Kidney (tissue), 14 donors: ENCODE results near the gene KRT77. TPM values are rescaled to one million over a fixed set of nuclear protein-coding genes. Genes with fewer than 3 reads are reported as not detected.

Experiments
- DNase-seq, 5 donors: peaks; one replicate each; pipeline ENCODE4 v3.0.0-alpha.2; 2013 to 2020
- FAIRE-seq: peaks from 2 replicates; lab custom pipeline; 2012; peaks lifted over from hg19 to GRCh38; lab: Jason Lieb, UNC
- H3K27ac ChIP-seq, 2 donors: one replicate each; pipeline ENCODE4 v1.7.0; 2013; ENCODE audit warnings: low read depth in 2 of 2, low read length in 2 of 2, inconsistent platforms in 1 of 2
- H3K27me3 ChIP-seq: one replicate; pipeline ENCODE4 v1.7.1; 2013; ENCODE audit warnings: low read length, inconsistent platforms; ENCODE audit not compliant: control insufficient read depth, insufficient read depth
- H3K36me3 ChIP-seq, 3 donors: one replicate each; pipeline versions ENCODE4 v1.7.0 to v1.7.1; 2013; ENCODE audit warnings: low read length in 3 of 3, control low read depth in 1 of 3, inconsistent platforms in 1 of 3; ENCODE audit not compliant: insufficient read depth in 3 of 3, control insufficient read depth in 2 of 3
- H3K4me1 ChIP-seq, 3 donors: one replicate each; pipeline versions ENCODE4 v1.7.0 to v1.7.1; 2013; ENCODE audit warnings: low read length in 3 of 3, inconsistent platforms in 1 of 3, low read depth in 1 of 3; ENCODE audit not compliant: control insufficient read depth in 2 of 3, insufficient read depth in 2 of 3
- H3K4me3 ChIP-seq, 3 donors: one replicate each; pipeline versions ENCODE4 v1.7.0 to v1.8.1; 2013; ENCODE audit warnings: low read length in 3 of 3, control low read depth in 1 of 3, inconsistent platforms in 1 of 3
- H3K9ac ChIP-seq, 3 donors: one replicate each; pipeline versions ENCODE4 v1.7.0 to v1.7.1; 2013; ENCODE audit warnings: low read length in 3 of 3, control low read depth in 1 of 3, inconsistent platforms in 1 of 3
- H3K9me3 ChIP-seq, 3 donors: one replicate each; pipeline versions ENCODE4 v1.7.0 to v1.7.1; 2013; ENCODE audit warnings: low read length in 3 of 3, control low read depth in 1 of 3, inconsistent platforms in 1 of 3; ENCODE audit not compliant: control insufficient read depth in 2 of 3, insufficient read depth in 1 of 3
- intact Hi-C: fragments of 100-400 bp; cut with DNase I; formaldehyde crosslinking; loops from one replicate; pipeline ENCODE4 v1.11.1; 2022
- polyA plus RNA-seq: library from polyadenylated mRNA; stranded (reverse); fragments of 350-450 nt; fragmentation: Illumina TruSeq; extraction: RNeasy Lipid Tissue Mini Kit (QIAGEN cat#74804); gene quantifications from one replicate; pipeline ENCODE4 v1.2.3, GENCODE V29; 2014; ENCODE audit warnings: low read depth, low replicate concordance; ENCODE audit not compliant: insufficient read depth
- total RNA-seq: library from RNA; stranded (reverse); fragmentation: NEBNext Ultra II Directional; extraction: Animal tissue kit (Norgen Biotek cat#: 25700); gene quantifications from one replicate; pipeline ENCODE4 v1.2.1, GENCODE V29; 2021
- TF ChIP-seq, protein P1 (sequence below): IDR thresholded peaks from 3 replicates; pipeline ENCODE4 v1.5.1; 2012; ENCODE audit warnings: mild to moderate bottlenecking, moderate library complexity, borderline replicate concordance; ENCODE audit not compliant: insufficient read depth; ENCODE audit errors: extremely low read depth
- donor health status: control.
- donor health status: control.
- donor health status: control.
- donor health status: control.
- donor health status: control.
- donor health status: DM: yes; HTN: yes; CAD: no.
- donor health status: Normal renal cell carcinoma (clear cell type).

Gene KRT77
- total and polyA plus RNA-seq, 2 donors from 2014 or later = not detected

GRCh38 chr12:52645982-52646381, 57.3 kb downstream of the KRT77 start:
- TF ChIP-seq, protein P1, sequence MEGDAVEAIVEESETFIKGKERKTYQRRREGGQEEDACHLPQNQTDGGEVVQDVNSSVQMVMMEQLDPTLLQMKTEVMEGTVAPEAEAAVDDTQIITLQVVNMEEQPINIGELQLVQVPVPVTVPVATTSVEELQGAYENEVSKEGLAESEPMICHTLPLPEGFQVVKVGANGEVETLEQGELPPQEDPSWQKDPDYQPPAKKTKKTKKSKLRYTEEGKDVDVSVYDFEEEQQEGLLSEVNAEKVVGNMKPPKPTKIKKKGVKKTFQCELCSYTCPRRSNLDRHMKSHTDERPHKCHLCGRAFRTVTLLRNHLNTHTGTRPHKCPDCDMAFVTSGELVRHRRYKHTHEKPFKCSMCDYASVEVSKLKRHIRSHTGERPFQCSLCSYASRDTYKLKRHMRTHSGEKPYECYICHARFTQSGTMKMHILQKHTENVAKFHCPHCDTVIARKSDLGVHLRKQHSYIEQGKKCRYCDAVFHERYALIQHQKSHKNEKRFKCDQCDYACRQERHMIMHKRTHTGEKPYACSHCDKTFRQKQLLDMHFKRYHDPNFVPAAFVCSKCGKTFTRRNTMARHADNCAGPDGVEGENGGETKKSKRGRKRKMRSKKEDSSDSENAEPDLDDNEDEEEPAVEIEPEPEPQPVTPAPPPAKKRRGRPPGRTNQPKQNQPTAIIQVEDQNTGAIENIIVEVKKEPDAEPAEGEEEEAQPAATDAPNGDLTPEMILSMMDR = no peak
- intact Hi-C loops = no loop called here
- Histone ChIP-seq H3K9me3 (no peaks in the 10 kb centered on the region), H3K36me3 (no peaks in the 10 kb centered on the region), H3K9ac (no peak overlapping the region), H3K27ac (no peak overlapping the region), H3K27me3 (no peaks in the 10 kb centered on the region), H3K4me1 (no peaks in the 10 kb centered on the region), H3K4me3 (no peak overlapping the region)
- FAIRE-seq = no peak
- no peak for DNase-seq

DNA sequence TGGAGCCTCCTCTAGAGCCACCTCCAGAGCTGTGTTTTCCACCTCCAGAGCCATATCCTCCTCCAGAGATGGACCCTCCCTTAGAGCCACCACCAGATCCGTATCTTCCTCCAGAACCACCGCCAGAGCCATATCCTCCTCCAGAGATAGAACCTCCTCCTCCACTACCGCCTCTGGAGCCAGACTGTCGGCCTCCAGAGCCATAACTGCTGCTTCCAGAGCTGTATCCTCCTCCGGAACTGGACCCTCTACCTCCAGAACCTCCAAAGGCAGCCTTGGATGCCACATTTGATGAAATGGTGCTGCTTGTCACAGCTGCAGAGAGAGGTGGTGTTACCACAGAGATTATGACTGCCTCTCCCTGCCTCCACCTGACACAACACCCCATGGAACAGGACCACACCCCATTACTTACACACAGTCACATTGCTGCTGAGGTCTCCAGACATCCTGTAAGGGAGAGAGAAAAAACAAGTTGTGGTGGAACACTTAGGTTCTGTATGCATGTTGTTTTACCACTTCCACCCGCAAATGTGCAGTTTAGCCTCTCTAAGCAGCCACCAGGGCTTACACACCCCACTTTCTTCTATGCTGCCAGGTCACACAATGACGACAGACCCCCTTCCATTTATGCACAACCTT, 58.1 kb downstream of the KRT77 start:
- Histone ChIP-seq H3K4me3 (no peak overlapping the region), H3K27ac (no peak overlapping the region), H3K9ac (no peak overlapping the region), H3K4me1 (no peaks in the 10 kb centered on the region), H3K36me3 (no peaks in the 10 kb centered on the region), H3K27me3 (no peaks in the 10 kb centered on the region), H3K9me3 (no peaks in the 10 kb centered on the region)
- TF ChIP-seq, protein P1 = no peak
- DNase-seq = peak in 1 of 5 donors; percentile 2
- intact Hi-C loops = no loop called here
- no peak for FAIRE-seq

DNA sequence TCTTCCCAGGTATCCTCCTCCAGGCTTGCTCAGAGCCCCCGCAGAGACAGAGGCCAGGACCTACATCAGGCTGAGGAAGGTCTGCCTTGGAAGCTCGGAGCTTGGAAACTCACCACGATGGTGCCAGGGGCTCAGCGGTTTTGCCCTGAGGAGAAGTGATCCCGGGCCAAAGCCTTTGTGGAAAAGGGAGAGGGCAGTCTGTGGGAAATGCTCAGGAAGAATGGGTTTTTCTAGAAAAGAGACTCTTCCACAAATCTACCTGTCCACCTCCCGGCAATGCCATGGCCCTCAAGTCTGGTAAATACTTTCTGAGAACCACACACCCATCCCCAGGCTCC, 59.3 kb downstream of the KRT77 start:
- DNase-seq = no peak
- Histone ChIP-seq H3K4me3 (no peak overlapping the region), H3K27me3 (no peaks in the 10 kb centered on the region), H3K9me3 (no peaks in the 10 kb centered on the region), H3K27ac (no peak overlapping the region), H3K9ac (no peak overlapping the region), H3K36me3 (no peaks in the 10 kb centered on the region), H3K4me1 (no peaks in the 10 kb centered on the region)
- FAIRE-seq = no peak
- TF ChIP-seq, protein P1 = no peak
- intact Hi-C loops = no loop called here
